ENCODE measurements around the gene THNSL1. TPM values are rescaled to one million over a fixed set of nuclear protein-coding genes. Genes with fewer than 3 reads are reported as not detected.

THNSL1 gene
- total RNA-seq, 2 donors from 2014 or later: 0.54 to 1.3 TPM

GRCh38 chr10:25047088-25047487 lies 30.7 kb downstream of the THNSL1 start:
- TF ChIP-seq CTCF (IDR thresholded peaks at IDR 0.05): no peak
- Histone ChIP-seq H3K36me3 (no peaks in the 10 kb centered on the region), H3K4me3 (no peak overlapping the region), H3K27me3 (replicated peaks; ENCODE audit: insufficient read depth) (no peaks in the 10 kb centered on the region), H3K27ac (peak overlapping the region in 1 of 2 donors; percentile 43), H3K9me3 (no peaks in the 10 kb centered on the region), H3K4me1 (ENCODE audit: control insufficient read depth in 1 of 2, low read depth in 2 of 2) (peaks cover 3 to 26% of the 10 kb centered on the region in 2 donors)
- ATAC-seq (ENCODE audit: insufficient number of reproducible peaks, low FRiP score, low read depth): no peak
- no peak for DNase-seq (ENCODE audit: low spot score)

- no peak for ATAC-seq (ENCODE audit: insufficient number of reproducible peaks, low FRiP score, low read depth)
- TF ChIP-seq CTCF (IDR thresholded peaks at IDR 0.05): no peak
Observed at GRCh38 chr10:25047591-25048301, 31.3 kb downstream of the THNSL1 start.

GRCh38 chr10:25048450-25048849 lies 32.0 kb downstream of the THNSL1 start:
- H3K27me3 ChIP-seq (replicated peaks; ENCODE audit: insufficient read depth): no peaks in the 10 kb centered on the region
- ATAC-seq (ENCODE audit: insufficient number of reproducible peaks, low FRiP score, low read depth) (no peak), DNase-seq (ENCODE audit: low spot score) (no peak)
- no peak overlapping the region for H3K27ac ChIP-seq
- H3K36me3 ChIP-seq: no peaks in the 10 kb centered on the region
- no peak overlapping the region for H3K4me3 ChIP-seq
- peaks cover 3 to 26% of the 10 kb centered on the region in 2 donors for H3K4me1 ChIP-seq (ENCODE audit: control insufficient read depth in 1 of 2, low read depth in 2 of 2)
- H3K9me3 ChIP-seq: no peaks in the 10 kb centered on the region
- TF ChIP-seq CTCF (IDR thresholded peaks at IDR 0.05): no peak

More at GRCh38 chr10:25047591-25048301, 31.3 kb downstream of the THNSL1 start:
- H3K9me3 ChIP-seq: no peaks in the 10 kb centered on the region
- H3K27me3 ChIP-seq (replicated peaks; ENCODE audit: insufficient read depth): no peaks in the 10 kb centered on the region
- no peak for DNase-seq (ENCODE audit: low spot score)
- no peak overlapping the region for H3K4me3 ChIP-seq
- H3K36me3 ChIP-seq: no peaks in the 10 kb centered on the region
- H3K27ac ChIP-seq: peak overlapping the region in 1 of 2 donors; percentile 43
- H3K4me1 ChIP-seq (ENCODE audit: control insufficient read depth in 1 of 2, low read depth in 2 of 2): peaks cover 3 to 26% of the 10 kb centered on the region in 2 donors

GRCh38 chr10:25049966-25050365 lies 33.6 kb downstream of the THNSL1 start:
- no peak overlapping the region for H3K27ac ChIP-seq
- H3K4me3 ChIP-seq: no peak overlapping the region
- H3K4me1 ChIP-seq (ENCODE audit: control insufficient read depth in 1 of 2, low read depth in 2 of 2): peaks cover 3 to 26% of the 10 kb centered on the region in 2 donors
- H3K9me3 ChIP-seq: no peaks in the 10 kb centered on the region
- H3K27me3 ChIP-seq (replicated peaks; ENCODE audit: insufficient read depth): no peaks in the 10 kb centered on the region
- ATAC-seq (ENCODE audit: insufficient number of reproducible peaks, low FRiP score, low read depth) (no peak), DNase-seq (ENCODE audit: low spot score) (no peak)
- H3K36me3 ChIP-seq: no peaks in the 10 kb centered on the region
- no peak for TF ChIP-seq CTCF (IDR thresholded peaks at IDR 0.05)

GRCh38 chr10:25050402-25050801 lies 34.0 kb downstream of the THNSL1 start:
- Histone ChIP-seq H3K27me3 (replicated peaks; ENCODE audit: insufficient read depth) (no peaks in the 10 kb centered on the region), H3K36me3 (no peaks in the 10 kb centered on the region), H3K9me3 (no peaks in the 10 kb centered on the region), H3K4me3 (no peak overlapping the region), H3K27ac (no peak overlapping the region), H3K4me1 (ENCODE audit: control insufficient read depth in 1 of 2, low read depth in 2 of 2) (peaks cover 3 to 26% of the 10 kb centered on the region in 2 donors)
- TF ChIP-seq CTCF (IDR thresholded peaks at IDR 0.05): no peak
- no peak for ATAC-seq (ENCODE audit: insufficient number of reproducible peaks, low FRiP score, low read depth)
- no peak for DNase-seq (ENCODE audit: low spot score)
